Neuronal stem cell (in vitro differentiated cells): ENCODE results near the gene ABHD1.
"Not testable (repeated sequence)": the region's sequence is repeated elsewhere in the genome, so short reads cannot be mapped to it uniquely, and the experiment has no call there.

Source experiments
- DNase-seq: peaks from one replicate; pipeline ENCODE4 v3.0.0-alpha.2; 2013; ENCODE audit warnings: low spot score
- H2AFZ ChIP-seq: one replicate; pipeline ENCODE4 v1.6.1; 2013; ENCODE audit warnings: mild to moderate bottlenecking, low read length, inconsistent platforms
- H2AK5ac ChIP-seq: 2 replicates; pipeline ENCODE4 v1.6.1; 2013; ENCODE audit warnings: low read depth, mild to moderate bottlenecking, inconsistent platforms, low read length, moderate library complexity, mixed read lengths
- H2BK120ac ChIP-seq: 2 replicates; pipeline ENCODE4 v1.6.1; 2013; ENCODE audit warnings: low read depth, mild to moderate bottlenecking, inconsistent platforms, low read length, moderate library complexity, mixed read lengths
- H2BK12ac ChIP-seq: one replicate; pipeline ENCODE4 v1.6.1; 2013; ENCODE audit warnings: low read length, inconsistent platforms
- H2BK15ac ChIP-seq: 2 replicates; pipeline ENCODE4 v1.6.1; 2013; ENCODE audit warnings: mild to moderate bottlenecking, low read length, inconsistent platforms, mixed read lengths
- H2BK5ac ChIP-seq: one replicate; pipeline ENCODE4 v1.6.1; 2013; ENCODE audit warnings: inconsistent platforms, mild to moderate bottlenecking, low read length, moderate library complexity
- H3K14ac ChIP-seq: one replicate; pipeline ENCODE4 v1.6.1; 2013; ENCODE audit warnings: low read length, inconsistent platforms
- H3K18ac ChIP-seq: 2 replicates; pipeline ENCODE4 v1.6.1; 2013; ENCODE audit warnings: low read length, inconsistent platforms
- H3K23ac ChIP-seq: 2 replicates; pipeline ENCODE4 v1.6.1; 2013; ENCODE audit warnings: low read depth, mild to moderate bottlenecking, mixed read lengths, low read length, inconsistent platforms; ENCODE audit not compliant: poor library complexity
- H3K27ac ChIP-seq: replicated peaks from 3 replicates; pipeline ENCODE4 v1.5.1; 2013; ENCODE audit warnings: low read length, inconsistent platforms
- H3K27me3 ChIP-seq, 3 experiments: 2 replicates each; pipeline ENCODE4 v1.6.1; 2013; ENCODE audit warnings: low read length in 3 of 3, mild to moderate bottlenecking in 2 of 3, inconsistent platforms in 1 of 3, low read depth in 1 of 3, mixed read lengths in 1 of 3, moderate library complexity in 1 of 3; ENCODE audit not compliant: control insufficient read depth in 3 of 3, insufficient read depth in 3 of 3
- H3K36me3 ChIP-seq, 2 donors: replicated peaks in 1 of 2; 2 replicates each; pipeline ENCODE4 v1.6.1; 2013; ENCODE audit warnings: low read length in 2 of 2; ENCODE audit not compliant: control insufficient read depth in 2 of 2, insufficient read depth in 2 of 2
- H3K4ac ChIP-seq: 2 replicates; pipeline ENCODE4 v1.6.1; 2013; ENCODE audit warnings: inconsistent platforms, mild to moderate bottlenecking, low read length, moderate library complexity
- H3K4me1 ChIP-seq, 2 donors: 1 replicate in 1 of 2; 2 replicates in 1 of 2; pipeline ENCODE4 v1.6.1; 2013; ENCODE audit warnings: low read length in 2 of 2, low read depth in 1 of 2; ENCODE audit not compliant: control insufficient read depth in 2 of 2, insufficient read depth in 1 of 2
- H3K4me2 ChIP-seq: one replicate; pipeline ENCODE4 v1.6.1; 2013; ENCODE audit warnings: mild to moderate bottlenecking, low read length, inconsistent platforms; ENCODE audit not compliant: insufficient read depth, poor library complexity, severe bottlenecking
- H3K4me3 ChIP-seq, 2 donors: 2 replicates each; pipeline ENCODE4 v1.5.1; 2013; ENCODE audit warnings: low read length in 2 of 2, mild to moderate bottlenecking in 2 of 2, inconsistent platforms in 1 of 2, moderate library complexity in 1 of 2
- H3K79me1 ChIP-seq: one replicate; pipeline ENCODE4 v1.6.1; 2013; ENCODE audit warnings: low read depth, mild to moderate bottlenecking, inconsistent platforms, low read length, moderate library complexity
- H3K9ac ChIP-seq: one replicate; pipeline ENCODE4 v1.6.1; 2013; ENCODE audit warnings: mild to moderate bottlenecking, low read depth, low read length, inconsistent platforms; ENCODE audit not compliant: poor library complexity
- H3K9me3 ChIP-seq, 2 donors: replicated peaks in 1 of 2; 2 replicates each; pipeline versions ENCODE3 to v1.6.1; 2013; ENCODE audit warnings: low read length in 2 of 2, mild to moderate bottlenecking in 2 of 2, inconsistent platforms in 1 of 2, low read depth in 1 of 2, mixed read lengths in 1 of 2, moderate library complexity in 1 of 2; ENCODE audit not compliant: control insufficient read depth in 2 of 2, insufficient read depth in 1 of 2
- H4K8ac ChIP-seq: one replicate; pipeline ENCODE4 v1.6.1; 2013; ENCODE audit warnings: low read depth, mild to moderate bottlenecking, inconsistent platforms, low read length, moderate library complexity
- H4K91ac ChIP-seq: one replicate; pipeline ENCODE4 v1.6.1; 2013; ENCODE audit warnings: low read length, low read depth, mild to moderate bottlenecking, inconsistent platforms; ENCODE audit not compliant: poor library complexity
- WGBS, 2 donors: extraction: QIAGEN DNeasy Blood & Tissue Kit; methylation state at CpG; one replicate each; pipeline ENCODE4 v1.1.7; 2013; ENCODE audit warnings: missing lambda C conversion rate in 2 of 2, mixed read lengths in 1 of 2; ENCODE audit not compliant: insufficient read length in 2 of 2, insufficient replicate concordance in 1 of 2; ENCODE audit errors: extremely low coverage in 2 of 2; 5-methylcytosine and 5-hydroxymethylcytosine counted together

Gene ABHD1

DNA sequence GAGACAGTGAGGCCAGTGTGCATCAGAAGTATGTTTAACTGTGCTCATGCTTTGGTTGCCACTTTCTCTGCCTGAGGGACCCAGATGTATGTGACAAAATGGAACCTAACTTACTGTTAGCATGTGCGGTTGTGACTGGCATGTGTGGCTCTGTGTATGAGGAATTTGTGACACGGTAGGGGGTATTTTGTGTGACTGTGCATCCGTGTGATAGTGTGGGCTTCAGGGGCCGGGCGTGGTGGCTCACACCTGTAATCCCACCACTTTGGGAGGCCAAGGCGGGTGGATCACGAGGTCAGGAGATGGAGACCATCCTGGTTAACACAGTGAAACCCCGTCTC, 4.3 kb upstream of the ABHD1 start:
- not testable (repeated sequence) for H3K4ac ChIP-seq, H4K91ac ChIP-seq, H2BK120ac ChIP-seq, H3K9me3 ChIP-seq, DNase-seq, H2BK5ac ChIP-seq, H3K36me3 ChIP-seq, H4K8ac ChIP-seq, H3K79me1 ChIP-seq, H2BK15ac ChIP-seq, H3K27ac ChIP-seq
- Histone ChIP-seq H2BK12ac (peak overlapping the region; percentile 59), H3K23ac (peak overlapping the region; percentile 12), H2AFZ (peak overlapping the region; percentile 90), H3K9ac (peak overlapping the region; percentile 87), H3K18ac (peak overlapping the region; percentile 88), H3K14ac (peak overlapping the region; percentile 39), H3K27me3 (peaks cover 6 to 88% (median 33%) of the 10 kb centered on the region in 3 experiments), H3K4me3 (peak overlapping the region; percentile 43 to 76), H2AK5ac (peak overlapping the region; percentile 91), H3K4me2 (peak overlapping the region; percentile 95), H3K4me1 (peaks cover 6 to 11% of the 10 kb centered on the region in 2 donors)
- WGBS, 2 donors: no CpG with 5 or more reads among the region's 8 CpGs

DNA sequence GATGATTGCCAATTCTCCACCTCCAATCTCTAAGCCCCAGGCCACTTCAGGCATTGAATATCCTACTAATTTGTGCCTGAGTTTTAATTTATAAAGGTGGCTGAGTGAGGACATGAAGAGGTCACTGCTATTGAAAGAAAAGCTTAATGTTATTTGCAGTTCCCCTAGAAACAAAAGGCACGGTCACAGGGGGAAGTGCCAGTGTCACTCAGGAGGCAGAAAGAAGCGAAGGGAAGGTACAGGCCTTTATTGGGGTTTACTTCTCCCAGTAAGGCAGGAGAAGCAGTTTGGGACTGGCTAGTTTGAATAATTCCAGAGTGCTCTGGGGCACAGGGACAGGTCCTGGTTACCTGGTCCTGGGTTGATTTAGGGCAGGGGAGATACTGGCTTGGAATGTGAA, 1.7 kb upstream of the ABHD1 start:
- H3K27ac ChIP-seq: no peak overlapping the region
- no peak overlapping the region for H4K8ac ChIP-seq
- peaks cover 6 to 77% (median 33%) of the 10 kb centered on the region in 3 experiments for H3K27me3 ChIP-seq
- H3K4me2 ChIP-seq: no peak overlapping the region
- no peak overlapping the region for H3K9ac ChIP-seq
- H3K4ac ChIP-seq: no peak overlapping the region
- no peak overlapping the region for H4K91ac ChIP-seq
- no peak overlapping the region for H3K18ac ChIP-seq
- peaks cover 0 to 4% of the 10 kb centered on the region in 2 donors for H3K9me3 ChIP-seq
- H2AK5ac ChIP-seq: no peak overlapping the region
- no peak overlapping the region for H2BK12ac ChIP-seq
- WGBS, 2 donors: no CpG with 5 or more reads among the region's 2 CpGs
- no peak overlapping the region for H3K23ac ChIP-seq
- H3K79me1 ChIP-seq: no peaks in the 10 kb centered on the region
- no peak overlapping the region for H3K14ac ChIP-seq
- no peak overlapping the region for H2BK5ac ChIP-seq
- H2BK15ac ChIP-seq: no peak overlapping the region
- H3K4me1 ChIP-seq: peaks cover 6 to 11% of the 10 kb centered on the region in 2 donors
- H2BK120ac ChIP-seq: no peak overlapping the region
- no peak overlapping the region for H2AFZ ChIP-seq
- no peak overlapping the region for H3K4me3 ChIP-seq
- DNase-seq: no peak
- H3K36me3 ChIP-seq: no peaks in the 10 kb centered on the region

DNA sequence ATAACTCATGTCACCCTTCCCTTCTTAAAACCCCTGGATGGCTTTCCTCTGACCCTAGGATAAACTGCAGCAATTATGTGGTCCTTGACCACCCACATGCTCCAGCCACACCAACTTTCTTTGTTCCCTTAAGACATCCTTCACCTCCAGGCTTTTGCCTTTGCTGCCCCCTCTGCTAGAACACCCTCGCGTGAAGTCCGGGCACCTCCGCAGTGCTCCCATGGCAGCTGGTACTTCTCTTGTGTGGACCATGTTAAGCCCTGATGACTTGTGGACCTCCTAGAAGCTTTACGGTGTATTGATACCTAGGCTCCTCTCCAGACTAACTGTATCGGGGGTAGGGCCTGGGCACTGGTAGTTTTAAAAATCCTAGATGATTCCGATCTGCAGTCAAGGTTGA, 824 bp upstream of the ABHD1 start:
- H2AFZ ChIP-seq: peak overlapping the region; percentile 94
- WGBS, 2 donors: no CpG with 5 or more reads among the region's 7 CpGs
- peaks cover 6 to 69% (median 30%) of the 10 kb centered on the region in 3 experiments for H3K27me3 ChIP-seq
- no peaks in the 10 kb centered on the region for H3K36me3 ChIP-seq
- no peak overlapping the region for H3K4me3 ChIP-seq
- no peak overlapping the region for H2BK5ac ChIP-seq
- no peak overlapping the region for H4K8ac ChIP-seq
- H2AK5ac ChIP-seq: no peak overlapping the region
- H3K18ac ChIP-seq: no peak overlapping the region
- no peak overlapping the region for H3K4ac ChIP-seq
- no peaks in the 10 kb centered on the region for H3K79me1 ChIP-seq
- H4K91ac ChIP-seq: no peak overlapping the region
- no peak overlapping the region for H3K27ac ChIP-seq
- peaks cover 6 to 11% of the 10 kb centered on the region in 2 donors for H3K4me1 ChIP-seq
- no peak overlapping the region for H3K14ac ChIP-seq
- no peak overlapping the region for H2BK15ac ChIP-seq
- no peak overlapping the region for H3K4me2 ChIP-seq
- H3K23ac ChIP-seq: no peak overlapping the region
- peaks cover 0 to 4% of the 10 kb centered on the region in 2 donors for H3K9me3 ChIP-seq
- H3K9ac ChIP-seq: no peak overlapping the region
- H2BK12ac ChIP-seq: no peak overlapping the region
- no peak overlapping the region for H2BK120ac ChIP-seq
- DNase-seq: no peak

DNA sequence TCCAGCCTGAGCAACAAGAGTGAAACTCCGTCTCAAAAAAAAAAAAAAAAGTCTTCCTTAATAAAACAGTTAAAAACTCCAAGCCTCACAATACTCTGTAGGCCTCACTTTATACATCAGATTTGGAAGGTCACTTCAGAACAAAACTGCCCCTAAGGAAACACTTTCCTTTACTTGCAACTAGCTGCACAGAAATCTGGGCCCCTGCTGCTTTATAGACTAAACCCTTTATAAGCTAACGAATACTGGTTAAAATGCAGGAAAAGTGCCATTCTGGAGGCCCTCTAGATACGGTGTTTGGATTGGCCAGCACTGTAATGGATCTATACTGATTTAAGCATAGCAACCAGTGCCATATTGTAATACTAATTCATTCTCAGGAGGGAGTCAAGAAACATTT, 1.5 kb downstream of the ABHD1 start:
- Histone ChIP-seq H4K91ac (no peak overlapping the region), H4K8ac (no peak overlapping the region), H3K4me3 (no peak overlapping the region), H3K9me3 (no peaks in the 10 kb centered on the region), H2BK5ac (no peak overlapping the region), H3K4ac (no peak overlapping the region), H3K23ac (no peak overlapping the region), H3K4me2 (no peak overlapping the region), H3K14ac (no peak overlapping the region), H3K4me1 (peaks cover 0 to 6% of the 10 kb centered on the region in 2 donors), H2AFZ (no peak overlapping the region), H2BK15ac (no peak overlapping the region), H3K36me3 (peaks cover 4 to 13% of the 10 kb centered on the region in 2 donors), H2BK12ac (no peak overlapping the region), H3K79me1 (no peaks in the 10 kb centered on the region), H2BK120ac (no peak overlapping the region), H3K27ac (no peak overlapping the region), H3K18ac (no peak overlapping the region), H3K9ac (no peak overlapping the region), H2AK5ac (no peak overlapping the region), H3K27me3 (peaks cover 0 to 46% (median 10%) of the 10 kb centered on the region in 3 experiments)
- no CpG with 5 or more reads among the region's 3 CpGs for WGBS, 2 donors
- DNase-seq: no peak
